Stomach smooth muscle (tissue), 2 donors: ENCODE data around the gene EPC1.
"Not testable (repeated sequence)": the region's sequence is repeated elsewhere in the genome, so short reads cannot be mapped to it uniquely, and the experiment has no call there.

ENCODE experiments used
- H3K27ac ChIP-seq: one replicate; pipeline ENCODE4 v1.7.0; 2013; ENCODE audit warnings: mild to moderate bottlenecking, low read length, inconsistent platforms
- H3K27me3 ChIP-seq, 2 donors: one replicate each; pipeline ENCODE4 v1.7.0; 2013; ENCODE audit warnings: low read length in 2 of 2; ENCODE audit not compliant: insufficient read depth in 2 of 2, control insufficient read depth in 1 of 2
- H3K36me3 ChIP-seq, 2 donors: one replicate each; pipeline ENCODE4 v1.7.0; 2013; ENCODE audit warnings: low read length in 2 of 2; ENCODE audit not compliant: control insufficient read depth in 2 of 2, insufficient read depth in 2 of 2
- H3K4me1 ChIP-seq: one replicate; pipeline ENCODE4 v1.7.0; 2013; ENCODE audit warnings: low read length; ENCODE audit not compliant: control insufficient read depth, insufficient read depth
- H3K4me3 ChIP-seq, 2 donors: one replicate each; pipeline ENCODE4 v1.7.0; 2013; ENCODE audit warnings: low read length in 2 of 2
- H3K9ac ChIP-seq, 2 donors: one replicate each; pipeline ENCODE4 v1.7.0; 2013; ENCODE audit warnings: low read length in 2 of 2, mild to moderate bottlenecking in 1 of 2
- H3K9me3 ChIP-seq, 2 donors: one replicate each; pipeline ENCODE4 v1.7.0; 2013; ENCODE audit warnings: low read length in 2 of 2; ENCODE audit not compliant: control insufficient read depth in 2 of 2
- donor health status: healthy.
- donor health status: Pancreatic carcinoma.

The EPC1 gene

GRCh38 chr10:32253276-32253675, 93.7 kb downstream of the EPC1 start:
- H3K4me1 ChIP-seq: no peaks in the 10 kb centered on the region
- H3K9ac ChIP-seq: no peak overlapping the region
- no peak overlapping the region for H3K4me3 ChIP-seq
- H3K27me3 ChIP-seq: no peaks in the 10 kb centered on the region
- H3K9me3 ChIP-seq: no peaks in the 10 kb centered on the region
- no peak overlapping the region for H3K27ac ChIP-seq
- H3K36me3 ChIP-seq: no peaks in the 10 kb centered on the region

DNA sequence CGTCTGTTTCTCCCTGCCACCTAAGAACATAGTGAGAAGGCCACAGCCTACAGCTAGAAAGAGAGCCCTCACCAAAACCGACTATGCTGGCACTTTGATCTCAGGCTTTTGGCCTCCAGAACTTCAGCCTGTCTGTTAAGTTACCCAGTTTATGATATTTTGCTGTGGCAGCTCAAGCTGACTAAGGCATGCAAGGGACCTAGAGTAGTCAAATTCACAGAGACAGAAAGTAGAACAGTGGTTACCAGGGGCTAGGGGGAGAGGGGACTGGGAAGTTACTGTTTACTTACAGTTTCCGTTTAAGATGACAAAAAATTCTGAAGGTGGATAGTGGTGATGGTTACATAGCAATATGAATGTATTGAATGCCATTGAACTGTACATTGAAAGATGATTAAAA, 96.5 kb downstream of the EPC1 start:
- H3K9me3 ChIP-seq, H3K36me3 ChIP-seq, H3K9ac ChIP-seq, H3K27ac ChIP-seq, H3K4me3 ChIP-seq, H3K27me3 ChIP-seq, H3K4me1 ChIP-seq: not testable (repeated sequence)

GRCh38 chr10:32246685-32247084, 100.3 kb downstream of the EPC1 start:
- Histone ChIP-seq H3K9me3 (no peaks in the 10 kb centered on the region), H3K27me3 (peaks cover 0 to 3% of the 10 kb centered on the region in 2 donors), H3K9ac (no peak overlapping the region), H3K4me1 (no peaks in the 10 kb centered on the region), H3K27ac (no peak overlapping the region), H3K4me3 (no peak overlapping the region), H3K36me3 (no peaks in the 10 kb centered on the region)

- no peaks in the 10 kb centered on the region for H3K36me3 ChIP-seq
- H3K4me1 ChIP-seq: no peaks in the 10 kb centered on the region
- H3K27me3 ChIP-seq: peaks cover 0 to 3% of the 10 kb centered on the region in 2 donors
- H3K9ac ChIP-seq: no peak overlapping the region
- no peaks in the 10 kb centered on the region for H3K9me3 ChIP-seq
- H3K27ac ChIP-seq: no peak overlapping the region
- H3K4me3 ChIP-seq: no peak overlapping the region
Observed at GRCh38 chr10:32245760-32246159, 101.2 kb downstream of the EPC1 start.

GRCh38 chr10:32244421-32245207, 102.3 kb downstream of the EPC1 start:
- no peaks in the 10 kb centered on the region for H3K9me3 ChIP-seq
- H3K4me1 ChIP-seq: no peaks in the 10 kb centered on the region
- no peaks in the 10 kb centered on the region for H3K36me3 ChIP-seq
- H3K9ac ChIP-seq: no peak overlapping the region
- H3K27ac ChIP-seq: no peak overlapping the region
- H3K4me3 ChIP-seq: no peak overlapping the region
- peaks cover 0 to 3% of the 10 kb centered on the region in 2 donors for H3K27me3 ChIP-seq

GRCh38 chr10:32244011-32244410, 102.9 kb downstream of the EPC1 start:
- Histone ChIP-seq H3K9me3 (no peaks in the 10 kb centered on the region), H3K4me1 (no peaks in the 10 kb centered on the region), H3K9ac (no peak overlapping the region), H3K27me3 (peaks cover 0 to 3% of the 10 kb centered on the region in 2 donors), H3K4me3 (no peak overlapping the region), H3K36me3 (no peaks in the 10 kb centered on the region), H3K27ac (no peak overlapping the region)

DNA sequence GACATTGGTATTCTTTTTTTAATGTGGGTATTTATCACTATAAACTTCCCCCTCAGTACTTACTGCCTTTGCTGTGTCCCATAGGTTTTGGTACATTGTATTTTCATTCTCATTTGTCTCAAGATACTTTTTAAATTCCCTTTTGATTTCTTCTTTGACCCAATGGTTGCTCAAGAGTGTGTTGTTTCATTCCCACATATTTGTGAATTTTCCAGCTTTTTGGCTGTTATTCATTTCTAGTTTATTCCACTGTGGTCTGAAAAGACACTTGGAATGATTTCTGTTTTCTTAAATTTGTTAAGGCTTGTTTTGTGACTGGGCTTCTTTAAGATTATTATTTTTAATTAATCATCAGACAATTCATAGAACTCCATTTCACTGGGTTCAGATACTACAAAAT, 105.0 kb downstream of the EPC1 start:
- Histone ChIP-seq H3K27me3 (peaks cover 0 to 3% of the 10 kb centered on the region in 2 donors), H3K9me3 (no peaks in the 10 kb centered on the region), H3K36me3 (no peaks in the 10 kb centered on the region), H3K4me3 (no peak overlapping the region), H3K27ac (no peak overlapping the region), H3K9ac (no peak overlapping the region), H3K4me1 (no peaks in the 10 kb centered on the region)

DNA sequence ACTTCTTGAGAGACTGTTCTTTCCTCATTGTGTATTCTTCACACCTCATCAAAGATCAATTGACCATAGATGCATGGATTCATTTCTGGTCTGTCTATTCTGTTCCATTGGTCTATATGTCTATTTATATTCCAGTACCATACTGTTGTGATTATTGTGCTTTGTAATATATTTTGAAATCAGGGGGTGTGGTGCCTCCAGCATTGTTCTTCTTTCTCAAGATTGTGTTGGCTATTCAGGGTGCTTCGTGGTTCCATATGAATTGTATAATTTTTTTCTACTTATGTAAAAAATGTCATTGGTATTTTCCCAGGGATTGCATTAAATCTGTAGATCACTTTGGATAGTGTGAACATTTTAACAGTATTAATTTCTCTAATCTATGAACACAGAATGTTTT, 106.5 kb downstream of the EPC1 start:
- Histone ChIP-seq H3K27me3 (peaks cover 0 to 3% of the 10 kb centered on the region in 2 donors), H3K4me1 (no peaks in the 10 kb centered on the region), H3K4me3 (no peak overlapping the region), H3K36me3 (no peaks in the 10 kb centered on the region), H3K9me3 (no peaks in the 10 kb centered on the region), H3K27ac (no peak overlapping the region), H3K9ac (no peak overlapping the region)

GRCh38 chr10:32239769-32240168, 107.2 kb downstream of the EPC1 start:
- Histone ChIP-seq H3K9me3 (no peaks in the 10 kb centered on the region), H3K4me1 (no peaks in the 10 kb centered on the region), H3K27ac (no peak overlapping the region), H3K27me3 (peaks cover 0 to 3% of the 10 kb centered on the region in 2 donors), H3K9ac (no peak overlapping the region), H3K36me3 (no peaks in the 10 kb centered on the region), H3K4me3 (no peak overlapping the region)

DNA sequence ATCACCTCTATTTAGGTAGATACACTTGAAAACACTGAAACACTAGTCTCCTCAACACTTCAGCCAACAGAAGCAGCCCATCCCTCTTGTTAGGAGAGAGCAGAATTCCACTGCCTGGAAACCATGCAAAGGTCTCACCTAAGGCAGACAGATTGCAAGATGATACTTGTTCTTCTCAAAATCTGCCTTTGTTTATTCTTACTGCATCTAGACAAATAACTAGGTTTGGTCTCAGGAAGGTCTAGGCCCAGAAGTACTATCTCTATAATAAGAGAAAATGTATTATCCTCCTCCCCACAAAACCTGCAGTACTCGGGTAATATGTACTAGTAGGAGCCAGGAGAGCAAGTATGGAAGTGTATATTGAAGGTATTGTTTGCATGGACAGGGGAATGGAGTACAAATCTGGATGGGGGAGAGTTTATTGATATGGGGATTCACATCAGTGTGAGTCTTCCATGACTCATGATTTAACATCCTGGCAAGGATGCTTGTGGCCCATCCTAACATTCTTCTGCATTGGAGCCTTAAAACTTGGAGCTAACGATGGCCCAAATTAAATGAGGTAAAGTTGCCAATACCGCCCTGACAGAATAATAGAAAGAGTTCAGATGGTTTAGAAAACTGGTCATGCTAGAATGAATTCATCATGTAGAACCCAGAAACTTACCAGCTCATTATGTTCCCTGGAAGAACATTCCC, 109.2 kb downstream of the EPC1 start:
- Histone ChIP-seq H3K27ac (no peak overlapping the region), H3K4me1 (no peaks in the 10 kb centered on the region), H3K27me3 (no peaks in the 10 kb centered on the region), H3K9me3 (no peaks in the 10 kb centered on the region), H3K36me3 (no peaks in the 10 kb centered on the region), H3K4me3 (no peak overlapping the region), H3K9ac (no peak overlapping the region)

DNA sequence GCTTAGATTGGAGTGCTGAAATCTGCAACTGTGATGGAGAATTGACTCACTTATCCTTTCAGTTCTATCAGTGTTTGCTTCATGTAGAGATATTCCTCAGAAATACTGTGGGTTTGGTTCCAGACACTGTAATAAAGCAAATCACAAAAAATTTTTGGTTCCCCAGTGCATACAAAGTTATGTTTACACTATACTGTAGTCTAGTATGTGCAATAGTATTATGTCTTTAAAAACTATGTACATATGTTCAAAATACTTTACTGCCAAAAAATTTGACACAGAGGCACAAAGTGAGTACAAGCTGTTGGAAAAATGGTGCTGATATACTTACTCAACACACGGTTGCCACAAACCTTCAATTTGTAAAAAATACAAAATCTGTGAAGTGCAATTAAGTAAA, 112.5 kb downstream of the EPC1 start:
- Histone ChIP-seq H3K9ac (no peak overlapping the region), H3K27me3 (no peaks in the 10 kb centered on the region), H3K4me3 (no peak overlapping the region), H3K4me1 (no peaks in the 10 kb centered on the region), H3K9me3 (no peaks in the 10 kb centered on the region), H3K27ac (no peak overlapping the region), H3K36me3 (no peaks in the 10 kb centered on the region)
